ENCODE measurements around the gene JMJD6.
"Not testable (repeated sequence)": the region's sequence is repeated elsewhere in the genome, so short reads cannot be mapped to it uniquely, and the experiment has no call there.

JMJD6 gene

DNA sequence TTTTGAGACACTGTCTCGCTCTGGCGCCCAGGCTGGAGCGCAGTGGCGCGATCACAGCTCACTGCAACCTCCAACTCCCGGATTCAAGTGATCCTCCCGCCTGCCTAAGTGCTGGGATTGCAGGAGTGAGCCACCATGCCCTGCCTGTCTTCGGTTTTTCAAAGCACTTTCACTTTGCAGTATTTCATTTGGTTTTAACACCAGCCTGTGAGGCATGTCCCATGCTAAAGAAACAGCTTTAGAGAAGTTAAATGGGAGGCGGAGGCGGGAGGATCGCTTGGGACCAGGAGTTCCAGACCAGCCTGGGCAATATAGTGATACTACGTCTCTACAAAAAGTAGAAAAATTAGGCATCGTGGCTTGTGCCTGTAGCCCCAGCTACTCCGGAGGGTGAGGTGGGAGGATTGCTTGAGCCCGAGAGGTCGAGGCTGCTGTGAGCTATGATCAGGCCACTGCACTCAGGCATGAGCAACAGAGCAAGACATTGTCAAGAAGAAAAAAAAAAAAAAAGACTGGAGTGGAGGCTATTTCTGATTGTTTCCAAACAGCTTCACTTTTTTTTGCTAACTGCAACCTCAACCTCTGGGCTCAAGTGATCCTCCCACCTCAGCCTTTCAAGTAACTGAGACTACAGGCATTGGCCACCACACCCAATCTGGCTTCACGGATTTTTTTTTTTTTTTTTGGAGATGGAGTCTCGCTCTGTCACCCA lies 1.5 kb upstream of the JMJD6 start:
- no peak for DNase-seq (ENCODE audit: low read depth, low spot score)
- Histone ChIP-seq H3K27me3 (ENCODE audit: insufficient read depth, insufficient read length) (no peaks in the 10 kb centered on the region), H3K4me3 (ENCODE audit: insufficient read length, low read depth) (peak overlapping the region; percentile 95), H3K4me1 (ENCODE audit: insufficient read depth, insufficient read length) (peaks cover 2% of the 10 kb centered on the region), H3K36me3 (ENCODE audit: insufficient read depth, insufficient read length, low read length) (peaks cover 46% of the 10 kb centered on the region), H3K9ac (ENCODE audit: insufficient read length, low read depth) (peak overlapping the region; percentile 99), H3K9me3 (ENCODE audit: insufficient read depth, low read length) (no peaks in the 10 kb centered on the region)
- TF ChIP-seq SUZ12 (IDR thresholded peaks at IDR 0.05; ENCODE audit: extremely low read depth, insufficient read depth, insufficient read length) = no peak
- no peak for TF ChIP-seq YY1 (IDR thresholded peaks at IDR 0.05; ENCODE audit: insufficient read depth, insufficient read length)
- TF ChIP-seq ZNF274 (IDR thresholded peaks at IDR 0.05; ENCODE audit: low read depth, low read length) = no peak

DNA sequence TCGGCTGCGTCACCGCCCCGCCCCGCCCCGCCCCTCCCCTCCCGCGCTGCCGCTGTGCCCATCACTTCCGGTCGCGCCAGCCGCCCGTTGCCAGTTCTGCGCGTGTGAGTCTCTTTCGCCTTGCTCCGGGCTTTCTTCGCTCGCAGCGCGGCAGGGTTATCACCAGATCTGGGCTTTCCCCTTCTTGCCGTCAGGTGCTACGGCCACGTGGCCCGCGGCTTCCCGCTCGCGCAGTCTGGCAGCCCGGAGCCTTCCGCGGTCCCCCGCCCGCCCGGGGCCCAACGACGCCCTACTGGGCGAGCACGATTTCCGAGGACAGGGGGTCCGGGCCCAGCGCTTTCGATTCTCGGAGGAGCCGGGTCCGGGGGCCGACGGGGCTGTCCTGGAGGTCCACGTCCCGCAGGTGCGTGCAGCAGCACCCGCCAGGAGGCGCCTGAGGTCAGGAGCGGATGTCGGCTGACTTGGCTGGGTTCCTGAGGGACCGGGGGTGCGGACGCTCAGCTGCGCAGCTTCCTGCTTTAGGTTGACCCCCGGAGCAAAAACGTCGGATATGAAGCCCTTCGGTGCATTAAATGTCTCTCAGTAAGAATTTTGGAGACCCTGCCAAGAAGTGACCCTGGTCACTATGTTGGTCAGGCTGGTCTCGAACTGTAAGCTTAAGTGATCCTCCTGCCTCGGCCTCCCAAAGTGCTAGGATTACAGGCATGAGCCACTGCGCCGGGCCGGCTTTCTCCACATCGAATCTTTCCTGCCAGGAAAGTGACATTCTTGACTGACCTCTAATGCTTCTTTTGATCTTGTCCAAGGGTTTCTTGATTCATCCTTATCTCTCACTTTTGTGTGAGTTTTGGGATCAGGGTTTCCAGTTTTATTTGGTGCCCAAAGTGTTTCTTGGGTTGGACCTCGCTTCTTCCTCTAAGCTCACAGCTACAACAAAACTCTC lies 641 bp upstream of the JMJD6 start, which contains the start of gene METTL23:
Gene METTL23 (plus strand): TSS at position 64 of the 943 bp plus-strand sequence. CDS start 2,872 bp downstream, outside the sequence.
- peak; percentile 46 for DNase-seq (ENCODE audit: low read depth, low spot score)
- Histone ChIP-seq H3K27me3 (ENCODE audit: insufficient read depth, insufficient read length) (no peaks in the 10 kb centered on the region), H3K9ac (ENCODE audit: insufficient read length, low read depth) (peak within 1 kb of the TSS; percentile 99), H3K4me3 (ENCODE audit: insufficient read length, low read depth) (peak within 1 kb of the TSS; percentile 95), H3K36me3 (ENCODE audit: insufficient read depth, insufficient read length, low read length) (peaks cover 48% of the 10 kb centered on the region), H3K9me3 (ENCODE audit: insufficient read depth, low read length) (no peaks in the 10 kb centered on the region), H3K4me1 (ENCODE audit: insufficient read depth, insufficient read length) (peaks cover 2% of the 10 kb centered on the region)
- no peak for TF ChIP-seq ZNF274 (IDR thresholded peaks at IDR 0.05; ENCODE audit: low read depth, low read length)
- no peak for TF ChIP-seq SUZ12 (IDR thresholded peaks at IDR 0.05; ENCODE audit: extremely low read depth, insufficient read depth, insufficient read length)

DNA sequence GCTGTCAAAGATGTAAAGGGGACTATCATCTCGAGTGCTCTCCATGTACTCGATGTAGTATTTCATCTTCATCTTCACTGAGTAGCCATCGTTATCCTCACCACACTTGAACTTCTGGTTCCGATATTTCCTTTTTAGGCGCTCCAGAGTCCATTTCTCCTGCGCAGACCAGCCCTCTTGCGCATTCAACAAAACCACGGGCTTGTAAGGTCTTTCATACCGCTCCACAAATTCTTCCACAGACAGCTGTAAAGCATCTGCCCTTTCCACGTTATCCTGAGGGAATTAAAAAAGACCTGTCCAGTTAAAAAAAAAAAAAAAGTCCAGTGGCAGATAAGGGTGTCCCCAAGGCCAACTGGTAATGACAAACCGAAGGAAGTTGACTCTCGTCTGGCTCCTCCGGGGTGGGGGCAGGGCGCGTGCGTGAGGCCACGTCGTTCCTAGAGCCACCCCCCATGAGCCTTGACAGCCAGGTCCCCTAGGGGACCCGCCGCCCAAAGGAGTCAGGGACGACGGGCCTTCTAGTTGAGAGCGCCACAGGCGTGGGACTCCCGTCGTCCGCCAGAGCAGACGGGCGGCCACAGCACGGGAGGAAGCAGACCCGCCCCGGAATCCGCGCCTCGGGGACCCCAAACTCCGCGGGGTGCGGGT lies 701 bp downstream of the JMJD6 start:
- TF ChIP-seq SUZ12 (IDR thresholded peaks at IDR 0.05; ENCODE audit: extremely low read depth, insufficient read depth, insufficient read length) (no peak), ZNF274 (IDR thresholded peaks at IDR 0.05; ENCODE audit: low read depth, low read length) (no peak), YY1 (IDR thresholded peaks at IDR 0.05; ENCODE audit: insufficient read depth, insufficient read length) (no peak)
- H3K4me3 ChIP-seq (ENCODE audit: insufficient read length, low read depth) = peak overlapping the region; percentile 93
- no peaks in the 10 kb centered on the region for H3K27me3 ChIP-seq (ENCODE audit: insufficient read depth, insufficient read length)
- H3K36me3 ChIP-seq (ENCODE audit: insufficient read depth, insufficient read length, low read length) = peaks cover 61% of the 10 kb centered on the region
- DNase-seq (ENCODE audit: low read depth, low spot score) = no peak
- peaks cover 2% of the 10 kb centered on the region for H3K4me1 ChIP-seq (ENCODE audit: insufficient read depth, insufficient read length)
- no peaks in the 10 kb centered on the region for H3K9me3 ChIP-seq (ENCODE audit: insufficient read depth, low read length)
- peak overlapping the region; percentile 95 for H3K9ac ChIP-seq (ENCODE audit: insufficient read length, low read depth)

DNA sequence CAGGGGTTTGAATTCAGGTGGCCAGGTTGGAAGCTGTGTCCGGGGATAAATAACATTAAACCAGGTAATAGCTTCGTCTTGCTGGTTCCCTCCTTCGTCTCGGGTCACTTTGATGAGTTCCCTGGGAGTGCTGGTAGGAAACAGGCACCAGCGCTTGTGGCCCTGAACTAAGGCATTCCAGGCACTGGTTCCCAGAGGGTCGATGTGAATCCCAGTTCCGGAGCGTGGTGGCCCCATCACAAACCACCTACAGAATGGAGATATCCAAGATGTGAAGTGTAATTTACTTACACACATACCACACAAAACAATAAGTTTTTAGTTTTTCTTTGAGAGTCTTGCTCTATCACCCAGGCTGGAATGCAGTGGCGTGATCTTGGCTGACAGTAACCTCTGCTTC lies 2.6 kb downstream of the JMJD6 start:
- TF ChIP-seq YY1 (IDR thresholded peaks at IDR 0.05; ENCODE audit: insufficient read depth, insufficient read length) = no peak
- no peak for TF ChIP-seq SUZ12 (IDR thresholded peaks at IDR 0.05; ENCODE audit: extremely low read depth, insufficient read depth, insufficient read length)
- no peak for TF ChIP-seq ZNF274 (IDR thresholded peaks at IDR 0.05; ENCODE audit: low read depth, low read length)
- no peak overlapping the region for H3K9ac ChIP-seq (ENCODE audit: insufficient read length, low read depth)
- no peaks in the 10 kb centered on the region for H3K27me3 ChIP-seq (ENCODE audit: insufficient read depth, insufficient read length)
- no peak for DNase-seq (ENCODE audit: low read depth, low spot score)
- no peaks in the 10 kb centered on the region for H3K9me3 ChIP-seq (ENCODE audit: insufficient read depth, low read length)
- peaks cover 2% of the 10 kb centered on the region for H3K4me1 ChIP-seq (ENCODE audit: insufficient read depth, insufficient read length)
- H3K4me3 ChIP-seq (ENCODE audit: insufficient read length, low read depth) = no peak overlapping the region
- H3K36me3 ChIP-seq (ENCODE audit: insufficient read depth, insufficient read length, low read length) = peaks cover 69% of the 10 kb centered on the region

DNA sequence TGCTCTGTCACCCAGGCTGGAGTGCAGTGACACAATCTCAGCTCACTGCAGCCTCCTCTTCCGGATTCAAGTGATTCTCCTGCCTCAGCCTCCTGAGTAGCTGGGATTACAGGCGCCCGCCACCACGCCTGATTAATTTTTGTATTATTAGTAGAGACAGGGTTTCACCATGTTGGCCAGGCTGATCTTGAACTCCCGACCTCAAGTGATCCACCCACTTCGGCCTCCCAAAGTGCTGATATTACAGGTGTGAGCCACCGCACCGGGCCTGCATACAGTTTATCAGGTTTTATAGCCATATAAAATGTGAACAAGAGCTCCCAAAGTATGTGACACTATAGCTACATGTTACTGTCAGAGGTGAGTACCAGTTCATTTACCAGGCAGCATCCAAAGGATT lies 3.4 kb downstream of the JMJD6 start:
- peaks cover 78% of the 10 kb centered on the region for H3K36me3 ChIP-seq (ENCODE audit: insufficient read depth, insufficient read length, low read length)
- H3K4me1 ChIP-seq (ENCODE audit: insufficient read depth, insufficient read length); H3K4me3 ChIP-seq (ENCODE audit: insufficient read length, low read depth); H3K27me3 ChIP-seq (ENCODE audit: insufficient read depth, insufficient read length); H3K9me3 ChIP-seq (ENCODE audit: insufficient read depth, low read length); H3K9ac ChIP-seq (ENCODE audit: insufficient read length, low read depth); DNase-seq (ENCODE audit: low read depth, low spot score): not testable (repeated sequence)

DNA sequence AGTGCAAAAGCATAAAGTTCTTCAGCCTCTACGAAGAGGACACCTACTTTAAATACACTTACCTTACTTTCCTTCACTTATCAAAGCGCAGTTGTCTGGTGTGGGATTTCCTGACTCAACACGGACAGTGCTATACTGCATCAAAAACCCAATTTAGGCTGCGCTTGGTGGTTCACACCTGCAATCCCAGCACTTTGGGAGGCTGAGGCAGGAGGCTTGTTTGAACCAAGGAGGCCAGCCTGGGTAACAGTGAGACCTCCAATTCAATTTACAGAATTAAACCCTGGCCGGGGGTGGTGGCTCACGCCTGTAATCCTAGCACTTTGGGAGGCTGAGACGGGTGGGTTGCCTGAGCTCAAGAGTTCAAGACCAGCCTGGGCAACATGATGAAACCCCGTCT lies 4.1 kb downstream of the JMJD6 start:
- Histone ChIP-seq H3K4me1 (ENCODE audit: insufficient read depth, insufficient read length) (no peaks in the 10 kb centered on the region), H3K4me3 (ENCODE audit: insufficient read length, low read depth) (no peak overlapping the region), H3K9me3 (ENCODE audit: insufficient read depth, low read length) (no peaks in the 10 kb centered on the region), H3K9ac (ENCODE audit: insufficient read length, low read depth) (no peak overlapping the region), H3K36me3 (ENCODE audit: insufficient read depth, insufficient read length, low read length) (peaks cover 79% of the 10 kb centered on the region), H3K27me3 (ENCODE audit: insufficient read depth, insufficient read length) (no peaks in the 10 kb centered on the region)
- TF ChIP-seq YY1 (IDR thresholded peaks at IDR 0.05; ENCODE audit: insufficient read depth, insufficient read length) (no peak), SUZ12 (IDR thresholded peaks at IDR 0.05; ENCODE audit: extremely low read depth, insufficient read depth, insufficient read length) (no peak), ZNF274 (IDR thresholded peaks at IDR 0.05; ENCODE audit: low read depth, low read length) (no peak)
- DNase-seq (ENCODE audit: low read depth, low spot score) = no peak

DNA sequence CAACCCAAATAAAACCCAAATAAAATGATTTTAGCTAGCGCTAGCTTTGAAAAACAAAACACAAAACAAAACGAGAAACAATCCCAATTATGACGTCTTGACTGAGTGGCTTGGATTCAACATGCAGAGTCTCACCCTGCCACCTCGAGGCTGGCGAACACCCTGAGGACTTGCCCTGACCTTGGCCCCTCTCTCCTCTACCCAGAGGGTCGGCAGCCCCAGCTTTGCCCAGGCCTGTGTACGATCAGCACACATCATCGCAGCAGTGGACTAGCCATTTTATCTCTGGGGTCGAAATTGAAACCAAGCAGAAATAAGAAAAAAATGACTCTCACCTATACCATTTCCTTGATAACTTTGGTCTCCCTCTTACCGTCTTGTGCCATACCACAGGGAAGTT lies 4.9 kb downstream of the JMJD6 start:
- peaks cover 87% of the 10 kb centered on the region for H3K36me3 ChIP-seq (ENCODE audit: insufficient read depth, insufficient read length, low read length)
- no peak overlapping the region for H3K9ac ChIP-seq (ENCODE audit: insufficient read length, low read depth)
- H3K4me1 ChIP-seq (ENCODE audit: insufficient read depth, insufficient read length) = no peaks in the 10 kb centered on the region
- no peak for DNase-seq (ENCODE audit: low read depth, low spot score)
- no peaks in the 10 kb centered on the region for H3K27me3 ChIP-seq (ENCODE audit: insufficient read depth, insufficient read length)
- TF ChIP-seq ZNF274 (IDR thresholded peaks at IDR 0.05; ENCODE audit: low read depth, low read length) (no peak), SUZ12 (IDR thresholded peaks at IDR 0.05; ENCODE audit: extremely low read depth, insufficient read depth, insufficient read length) (no peak), YY1 (IDR thresholded peaks at IDR 0.05; ENCODE audit: insufficient read depth, insufficient read length) (no peak)
- H3K4me3 ChIP-seq (ENCODE audit: insufficient read length, low read depth) = no peak overlapping the region
- H3K9me3 ChIP-seq (ENCODE audit: insufficient read depth, low read length) = no peaks in the 10 kb centered on the region

Data from NT2/D1 (cell line).